Gastroesophageal sphincter (tissue), 2 donors: ENCODE results near the gene SUSD2.

Experiments used
- POLR2A ChIP-seq, 2 donors: fragments of 450-650 bp; IDR thresholded peaks; one replicate each; pipeline ENCODE4 v1.6.1; 2017; ENCODE audit warnings: antibody characterized with exemption in 2 of 2, mild to moderate bottlenecking in 2 of 2, moderate library complexity in 1 of 2
- POLR2AphosphoS5 ChIP-seq: sonication (generic); formaldehyde crosslinking; IDR thresholded peaks from one replicate; pipeline ENCODE4 v1.6.1; 2017; ENCODE audit warnings: antibody characterized with exemption

DNA sequence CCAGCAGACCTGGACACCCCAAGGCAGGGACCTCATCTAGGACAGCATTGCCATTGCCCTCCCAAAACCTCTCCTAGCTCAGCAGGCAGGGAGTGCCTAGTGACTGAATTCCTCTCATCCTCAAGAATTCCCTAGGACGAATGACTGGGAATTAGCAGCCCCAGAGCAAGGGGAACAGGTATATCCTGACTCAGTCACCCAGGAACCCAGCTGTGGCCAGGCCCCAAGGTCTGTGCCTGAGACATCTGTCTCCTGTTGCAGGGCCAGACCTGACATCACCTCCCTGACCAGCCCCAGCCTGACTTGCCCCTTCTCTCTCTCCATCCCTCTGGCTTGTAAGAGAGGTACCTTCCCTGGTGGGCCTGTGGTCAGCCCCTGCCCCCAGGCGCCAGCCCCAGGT, 39.0 kb upstream of the SUSD2 start:
- TF ChIP-seq POLR2A (IDR thresholded peaks at IDR 0.05): no peak
- TF ChIP-seq POLR2AphosphoS5: no peak
